COLO668 (cell line): ENCODE data around the gene EVI5.

ENCODE experiments used
- DNase-seq: peaks from one replicate; lab custom pipeline; 2025; ENCODE audit not compliant: unreplicated experiment; lab: John Stamatoyannopoulos, UW

Gene EVI5

GRCh38 chr1:92486251-92487077 is 298.4 kb downstream of the EVI5 start, which contains the start of gene GFI1:
TSS of gene GFI1 (minus strand) at chr1:92486925. CDS start at chr1:92483487, 3,438 bp downstream.
- DNase-seq: peak; percentile 82

- peak; percentile 92 for DNase-seq
Observed at GRCh38 chr1:92485381-92486250, 299.3 kb downstream of the EVI5 start.

GRCh38 chr1:92484472-92485380 is 300.2 kb downstream of the EVI5 start:
- DNase-seq: peak; percentile 77

GRCh38 chr1:92483610-92484471 is 301.1 kb downstream of the EVI5 start:
- DNase-seq: peak; percentile 85

GRCh38 chr1:92482665-92483609 is 302.0 kb downstream of the EVI5 start:
- DNase-seq: peak; percentile 74

GRCh38 chr1:92481971-92482664 is 302.8 kb downstream of the EVI5 start:
- DNase-seq: no peak

- no peak for DNase-seq
Observed at GRCh38 chr1:92481599-92481925, 303.3 kb downstream of the EVI5 start.

- DNase-seq: no peak
Observed at GRCh38 chr1:92480813-92481598, 303.9 kb downstream of the EVI5 start.

GRCh38 chr1:92480200-92480812 is 304.6 kb downstream of the EVI5 start:
- DNase-seq: no peak

GRCh38 chr1:92479587-92479986 is 305.3 kb downstream of the EVI5 start:
- DNase-seq: no peak

- no peak for DNase-seq
Observed at GRCh38 chr1:92478393-92478792, 306.5 kb downstream of the EVI5 start.

- peak; percentile 22 for DNase-seq
Observed at GRCh38 chr1:92476071-92476631, 308.8 kb downstream of the EVI5 start.

- DNase-seq: no peak
Observed at GRCh38 chr1:92475029-92475428, 309.9 kb downstream of the EVI5 start.

- no peak for DNase-seq
Observed at GRCh38 chr1:92473781-92474495, 311.0 kb downstream of the EVI5 start.

- DNase-seq: no peak
Observed at GRCh38 chr1:92470216-92470615, 314.7 kb downstream of the EVI5 start.

- no peak for DNase-seq
Observed at GRCh38 chr1:92466683-92467352, 318.1 kb downstream of the EVI5 start.
